ENCODE results near the gene BABAM1. TPM values are rescaled to one million over a fixed set of nuclear protein-coding genes. Genes with fewer than 3 reads are reported as not detected.

BABAM1 gene
- 93.3 TPM for total RNA-seq (2021; ENCODE audit: unreplicated experiment)
- polyA plus RNA-seq (2012), result 71.5 and 72.7 TPM in 2 replicates
- percentile 80 among the genes with signal in this experiment for Bru-seq, nascent RNA
- BruChase-seq, experiment 1, labeled RNA remaining after a 6-hour chase, result percentile 97 among the genes with signal in this experiment
- BruChase-seq, experiment 2, labeled RNA remaining after a 2-hour chase, result percentile 92 among the genes with signal in this experiment
- long read RNA-seq, transcript BABAM1-201 (9 exons, 1,472 nt), result minor isoform, 17 of 105 reads
- long read RNA-seq, transcript BABAM1-208 (9 exons, 1,470 nt), result major isoform, 50 of 105 reads
- long read RNA-seq, partial matches to known transcripts, result 23 of 105 reads
- long read RNA-seq, other reads (novel, unspliced or antisense), result 9 of 105 reads

DNA sequence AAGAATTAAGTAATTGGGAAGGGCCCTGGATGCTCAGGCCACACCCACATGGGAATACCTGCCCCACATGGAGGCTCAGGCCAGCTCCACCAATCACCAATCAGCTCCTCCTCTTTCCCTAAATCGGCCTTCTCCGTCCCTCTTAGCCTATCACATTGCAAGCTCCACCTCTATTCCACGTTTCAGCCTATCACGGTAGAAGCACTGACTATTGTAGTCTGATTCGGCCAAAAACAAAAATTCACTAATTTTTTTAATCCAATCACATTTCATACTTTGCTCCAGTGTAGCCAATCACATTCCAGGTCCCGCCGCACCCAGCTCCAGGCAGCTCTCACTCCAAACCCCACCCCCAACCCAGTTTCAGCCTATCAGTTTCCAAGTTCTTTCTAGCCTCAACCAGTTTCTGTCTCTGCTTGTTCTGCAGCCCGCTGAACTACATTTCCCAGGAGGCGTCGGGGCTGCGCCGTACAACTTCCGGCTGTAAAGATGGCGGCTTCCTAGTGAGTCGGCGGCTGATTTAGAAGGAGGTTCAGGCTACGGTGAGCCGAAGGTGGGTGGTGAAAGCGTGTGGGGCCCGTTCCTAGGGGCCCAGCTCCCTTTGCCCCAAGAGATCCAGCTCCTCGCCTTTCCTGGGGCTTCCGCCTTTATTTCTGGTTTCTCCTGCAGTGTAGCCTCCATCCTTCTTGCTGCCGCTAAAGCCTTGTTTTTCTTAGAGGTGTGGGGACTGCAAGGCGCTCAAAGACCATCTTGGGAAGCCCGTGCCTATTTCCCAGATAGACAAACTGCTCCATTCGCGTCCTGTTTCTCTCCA lies at the start of gene BABAM1:
BABAM1 (plus strand) TSS at position 469 of the 814 bp plus-strand sequence. CDS start 1,364 bp downstream, outside the sequence.
- peaks cover 3 to 9% of the 10 kb centered on the region in 2 experiments; a peak in 3 of 4 replicates for H3K4me1 ChIP-seq (ENCODE audit: control insufficient read depth in 1 of 2, insufficient read depth in 2 of 2, low read length in 2 of 2)
- peaks cover 17% of the 10 kb centered on the region for H3K79me2 ChIP-seq (ENCODE audit: insufficient read depth, low read length)
- ChIA-PET RAD21 (ENCODE audit: low non-redundant PET in 1 of 2, low total read pairs in 2 of 2, uncharacterized antibody in 2 of 2, unreplicated experiment in 2 of 2) (no interaction called here), POLR2A (interaction anchor here (0.8 to 1.3 kb wide), 9 partner anchors 13 to 52 kb away, joined by 3 to 8 read pairs (median 5); partner anchors contain the start of genes ANKLE1, DDA1, OCEL1 and USE1), CTCF (interaction anchor here (0.8 to 1.5 kb wide), 9 partner anchors 12 to 229 kb away, joined by 3 to 11 read pairs (median 4); partner anchors contain the start of gene DDA1)
- H3K27ac ChIP-seq (ENCODE audit: low read depth, low read length), result peak within 1 kb of the TSS; percentile 65
- peak within 1 kb of the TSS; percentile 67 for H2AFZ ChIP-seq (ENCODE audit: low read depth, low read length, poor library complexity, severe bottlenecking)
- DNase-seq (ENCODE audit: low read depth, low spot score) (peak; percentile 99), ATAC-seq (peak; percentile 96)
- H3K9me3 ChIP-seq (ENCODE audit: control insufficient read depth in 1 of 2, insufficient read depth in 1 of 2, low read depth in 1 of 2, low read length in 2 of 2), result no peaks in the 10 kb centered on the region
- H3K4me3 ChIP-seq (replicated peaks in 1 of 2; ENCODE audit: low read depth in 1 of 2, low read length in 2 of 2), result peak within 1 kb of the TSS; percentile 84 to 91
- H3K4me2 ChIP-seq (ENCODE audit: low read length), result peak within 1 kb of the TSS; percentile 93
- no peaks in the 10 kb centered on the region for H4K20me1 ChIP-seq (ENCODE audit: insufficient read depth)
- no peaks in the 10 kb centered on the region for H3K9me2 ChIP-seq (ENCODE audit: insufficient read depth)
- H3K9ac ChIP-seq (ENCODE audit: low read length), result peak within 1 kb of the TSS; percentile 91
- BruUV-seq (replicated peaks), result no TSS peak
- H3K27me3 ChIP-seq (ENCODE audit: insufficient read depth, low read length), result no peaks in the 10 kb centered on the region
- TF ChIP-seq FOSL1 (IDR thresholded peaks at IDR 0.05; ENCODE audit: low read depth), result no peak
- TF ChIP-seq MAX (IDR thresholded peaks at IDR 0.05), result peak; percentile 44; the same call in 1 of the 2 replicates
- peak; percentile 93 for TF ChIP-seq SRF (IDR thresholded peaks at IDR 0.05; ENCODE audit: low read depth)
- peak; percentile 26; the same call in 1 of the 2 replicates for TF ChIP-seq CBX3 (IDR thresholded peaks at IDR 0.05; ENCODE audit: low read depth)
- peak; percentile 83 for TF ChIP-seq POLR2AphosphoS5 (IDR thresholded peaks at IDR 0.05; ENCODE audit: low read depth, low read length)
- TF ChIP-seq RAD21 (IDR thresholded peaks at IDR 0.05; ENCODE audit: low read depth), result no peak
- peak; percentile 98 for TF ChIP-seq YY1 (IDR thresholded peaks at IDR 0.05; ENCODE audit: extremely low read depth, insufficient replicate concordance, low read depth, low read length)
- peak; percentile 99 for TF ChIP-seq SP1 (IDR thresholded peaks at IDR 0.05; ENCODE audit: low read depth)
- peaks cover 6 to 19% of the 10 kb centered on the region in 2 experiments; a peak in 3 of 4 replicates for H3K36me3 ChIP-seq (ENCODE audit: control insufficient read depth in 1 of 2, insufficient read depth in 2 of 2, low read length in 2 of 2)
- intact Hi-C loops (cut with micrococcal nuclease), result no loop called here
